Umbilical cord (tissue), 2 donors: Measurements from ENCODE around the gene CCDC92. TPM values are rescaled to one million over a fixed set of nuclear protein-coding genes. Genes with fewer than 3 reads are reported as not detected.

Experiments used
- DNase-seq: peaks from one replicate; pipeline ENCODE4 v3.0.0-alpha.2; 2015; ENCODE audit warnings: low spot score
- total RNA-seq: library from RNA; depleted of rRNA; stranded (reverse); fragments of >200 nt; gene quantifications from one replicate; pipeline ENCODE4 v1.2.3, GENCODE V29; 2014; ENCODE audit warnings: low replicate concordance; ENCODE audit not compliant: insufficient read depth

The CCDC92 gene
- total RNA-seq, 1 donor from 2014 or later: 7.2 TPM

DNA sequence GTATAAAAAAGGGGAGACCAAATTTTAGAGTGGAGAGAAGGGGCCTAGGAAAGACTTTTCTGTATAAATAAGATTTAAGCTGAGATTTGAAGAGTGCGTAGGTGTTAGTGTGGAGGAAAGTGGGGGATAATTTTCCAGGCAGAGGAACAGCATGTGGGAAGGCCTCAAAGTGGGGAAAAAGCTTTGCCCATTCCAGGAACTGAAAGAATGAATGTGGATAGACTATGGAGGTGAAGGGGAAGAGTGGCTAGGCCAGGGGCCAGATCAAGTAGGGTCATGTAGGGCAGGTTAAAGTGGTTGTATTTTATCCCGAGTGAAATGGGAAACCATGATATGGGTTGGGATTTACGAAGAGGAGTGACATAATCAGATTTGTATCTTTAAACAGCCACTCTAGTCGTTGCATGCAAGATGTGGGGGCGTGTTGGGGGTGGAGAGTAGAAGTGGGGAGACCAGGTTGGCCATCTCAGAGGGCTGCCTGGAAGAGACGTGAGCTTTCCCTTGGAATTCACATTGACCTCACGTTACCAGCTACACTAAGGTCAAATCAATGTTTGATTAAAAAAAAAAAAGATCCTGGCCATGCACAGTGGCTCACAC is 3.7 kb upstream of the CCDC92 start:
- DNase-seq: no peak

DNA sequence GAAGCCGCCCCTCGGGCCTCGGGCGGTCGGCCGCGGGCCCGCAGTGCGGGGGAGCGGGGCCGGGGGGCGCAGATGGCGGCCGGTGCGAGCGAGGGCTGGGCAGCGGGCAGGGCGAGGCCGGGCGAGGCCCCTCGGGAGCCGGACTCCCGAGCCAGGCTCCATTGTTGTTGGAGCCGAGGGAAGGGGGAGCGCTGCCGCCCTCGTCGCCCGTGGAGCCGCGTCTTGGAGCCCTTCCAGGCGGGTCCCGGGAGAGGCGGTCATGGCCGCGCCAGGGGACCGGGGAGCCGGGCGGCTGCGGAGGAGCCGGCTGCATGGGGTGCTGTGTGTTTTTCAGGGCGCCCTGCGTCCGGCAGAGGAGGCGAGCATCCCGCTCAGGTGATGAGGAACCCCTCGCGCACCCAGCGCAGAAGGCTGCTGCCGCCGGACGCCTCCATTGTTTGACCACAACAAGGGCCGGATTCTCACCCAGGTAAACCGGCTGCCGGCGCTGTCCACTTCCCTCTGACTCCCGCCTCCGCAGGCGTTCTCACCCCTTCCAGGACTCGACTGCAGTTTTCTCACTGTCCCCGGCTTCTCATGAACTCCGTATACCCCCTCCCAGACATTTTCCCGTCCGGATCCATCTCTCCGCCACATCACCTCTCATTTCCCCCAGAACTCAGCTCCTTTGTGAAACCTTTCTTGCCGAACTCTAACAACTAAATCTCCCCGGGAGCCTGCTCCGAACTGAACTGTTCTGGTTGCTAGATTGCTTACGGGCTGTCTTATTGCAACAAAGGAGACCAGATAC is 1.1 kb upstream of the CCDC92 start:
- peak; percentile 20 for DNase-seq

- DNase-seq: peak; percentile 41
Measured at GRCh38 chr12:123971770-123972456, 718 bp downstream of the CCDC92 start.

DNA sequence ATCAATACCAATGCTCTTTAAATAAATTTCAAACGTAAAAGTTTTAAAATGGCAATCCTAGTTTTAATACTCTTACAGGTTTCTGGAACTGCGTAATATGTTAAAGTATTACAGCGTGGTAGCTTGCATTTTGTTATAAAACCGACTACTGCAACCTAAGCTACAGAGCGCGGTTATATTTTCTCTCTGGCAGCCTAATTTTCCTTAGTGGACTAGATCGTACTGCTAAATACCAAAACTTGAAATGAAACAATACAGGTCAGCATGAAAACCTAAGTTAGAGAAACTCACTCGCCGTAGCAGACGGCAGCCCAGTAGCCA is 1.2 kb downstream of the CCDC92 start:
- DNase-seq: no peak

GRCh38 chr12:123967121-123967586 is 5.5 kb downstream of the CCDC92 start:
- no peak for DNase-seq

DNA sequence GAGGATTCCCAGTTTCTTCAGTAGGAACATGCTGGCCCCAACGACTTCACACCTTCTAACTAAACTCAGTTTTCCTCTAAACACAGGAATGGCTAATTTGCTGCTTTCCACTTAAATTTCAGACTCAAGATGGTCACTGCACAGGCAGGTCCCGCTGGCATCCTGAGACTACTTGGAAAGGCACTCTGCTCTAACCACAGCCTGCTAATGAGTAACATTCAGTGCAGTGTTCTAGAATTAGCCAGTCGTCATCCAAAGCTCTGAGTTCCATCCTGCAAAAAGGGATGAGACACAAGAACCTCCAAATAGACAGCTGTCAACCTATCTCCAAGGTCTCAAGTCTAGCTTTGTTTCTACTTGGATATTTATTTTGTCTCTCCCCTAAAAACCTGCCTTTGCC is 6.0 kb downstream of the CCDC92 start:
- DNase-seq: no peak

DNA sequence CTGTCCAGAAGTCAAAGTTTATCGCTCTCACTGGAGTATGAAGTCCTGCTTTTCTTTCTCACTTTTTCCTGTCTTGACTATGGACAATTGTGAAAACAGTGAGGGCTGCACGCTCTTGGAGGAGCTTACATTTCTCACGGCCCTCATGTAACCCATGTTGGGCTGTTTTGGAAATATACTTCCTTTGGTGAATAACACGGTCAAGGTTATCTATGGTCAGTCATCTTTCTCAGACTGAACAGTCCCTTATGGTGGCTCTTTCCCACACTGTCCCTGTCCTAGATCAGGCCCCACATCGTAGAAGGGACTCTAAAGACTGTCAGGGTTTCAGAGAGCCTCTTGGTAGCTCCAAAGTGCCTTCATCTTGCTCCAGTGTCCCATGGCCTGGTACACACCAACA is 7.2 kb downstream of the CCDC92 start:
- DNase-seq: no peak

DNA sequence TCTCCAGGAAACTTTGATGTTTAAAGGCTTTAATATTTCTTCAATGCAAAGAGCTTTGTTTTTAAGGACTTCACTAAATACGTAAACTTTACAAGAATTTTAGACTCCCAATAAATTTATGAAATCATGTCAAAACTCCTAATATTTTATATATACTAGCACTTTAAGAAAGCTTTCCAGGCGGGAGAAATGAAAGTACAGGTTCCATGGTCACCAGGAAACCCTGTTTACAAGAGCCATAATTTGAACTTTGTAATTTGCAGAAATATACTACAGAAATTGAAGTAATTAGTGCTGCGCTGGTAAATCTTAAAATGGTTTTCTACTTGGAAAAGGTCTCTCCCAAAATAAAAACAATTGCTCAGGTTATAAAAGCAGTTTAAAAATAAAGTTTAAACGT is 8.8 kb downstream of the CCDC92 start:
- DNase-seq: no peak

DNA sequence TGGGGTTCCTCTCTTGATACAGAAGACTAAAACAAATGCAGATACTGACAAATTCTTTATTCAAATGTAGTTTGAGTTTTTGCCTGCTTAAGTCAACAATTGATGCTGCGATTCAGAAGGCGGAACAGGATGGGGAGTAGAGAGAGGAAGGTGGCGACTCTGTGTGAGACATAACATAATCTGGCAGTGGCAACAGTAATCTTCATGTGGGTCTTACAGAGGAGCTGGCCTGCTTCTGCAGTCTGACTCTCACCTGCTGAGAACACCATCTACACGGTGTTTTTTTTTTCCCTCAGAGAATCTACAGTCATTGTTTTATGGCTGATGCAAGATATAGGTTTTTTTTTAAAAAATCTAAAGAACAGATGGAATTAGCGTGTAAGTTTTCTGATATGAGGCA is 10.1 kb downstream of the CCDC92 start:
- no peak for DNase-seq

- DNase-seq: peak; percentile 52
Measured at GRCh38 chr12:123961585-123962345, 10.9 kb downstream of the CCDC92 start.

DNA sequence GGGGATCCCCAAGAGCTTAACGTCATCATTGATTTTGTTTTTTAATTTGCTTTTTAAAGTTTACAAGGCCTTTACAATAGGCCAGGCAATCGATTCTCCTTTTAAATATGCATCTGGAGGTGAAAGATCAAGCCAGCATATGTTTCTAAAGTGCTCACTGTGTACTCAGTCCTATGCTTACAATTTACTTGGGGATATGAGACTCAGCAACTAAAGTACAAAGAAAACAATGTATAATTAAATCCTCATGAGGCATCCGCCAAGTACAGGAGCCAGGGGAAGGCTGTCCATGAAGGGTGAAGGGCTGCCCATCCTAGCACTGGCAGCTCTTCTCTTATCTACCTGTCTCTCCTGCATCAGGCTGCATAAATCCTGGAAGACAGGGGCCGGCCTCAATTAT is 11.8 kb downstream of the CCDC92 start:
- DNase-seq: no peak

- no peak for DNase-seq
Measured at GRCh38 chr12:123960029-123960735, 12.4 kb downstream of the CCDC92 start.

DNA sequence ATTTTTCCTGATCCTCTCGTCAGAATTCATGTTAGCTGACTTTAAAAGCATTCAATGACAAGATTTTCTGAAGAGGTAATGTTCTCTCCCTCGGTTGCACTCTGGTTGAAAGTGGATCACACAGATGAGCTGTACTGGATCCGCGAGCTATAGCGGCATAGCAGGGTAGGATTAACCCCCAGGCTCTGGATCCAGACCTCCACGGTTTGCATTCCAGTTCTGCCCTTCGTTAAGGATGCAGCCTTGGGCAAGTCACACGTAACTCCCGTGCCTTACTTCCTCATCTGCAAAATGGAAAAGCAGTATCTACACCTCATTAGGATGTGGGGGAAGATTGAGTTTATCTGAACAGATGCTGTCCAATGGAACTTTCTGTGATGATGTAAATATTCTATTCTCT is 13.8 kb downstream of the CCDC92 start:
- DNase-seq: no peak

DNA sequence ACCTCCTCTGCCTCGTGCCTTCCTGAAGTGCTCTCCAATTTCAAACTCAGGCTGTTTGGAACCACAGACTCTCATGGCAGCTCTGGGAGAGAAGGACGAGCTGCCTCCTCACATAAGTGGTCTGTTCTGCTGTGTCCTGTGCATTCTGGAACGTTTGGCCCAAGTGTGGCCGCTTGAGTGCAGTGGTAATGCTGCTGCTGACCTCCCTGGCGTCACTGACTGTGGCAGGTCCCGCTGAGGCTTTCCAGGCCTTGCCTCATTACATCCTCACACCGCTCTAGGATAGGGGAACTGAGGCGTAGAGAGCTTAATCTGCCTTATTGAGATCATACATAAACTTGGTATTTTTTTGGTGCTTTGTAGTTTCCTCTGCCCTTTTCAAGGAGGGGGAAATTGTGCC is 14.2 kb downstream of the CCDC92 start:
- peak; percentile 34 for DNase-seq

DNA sequence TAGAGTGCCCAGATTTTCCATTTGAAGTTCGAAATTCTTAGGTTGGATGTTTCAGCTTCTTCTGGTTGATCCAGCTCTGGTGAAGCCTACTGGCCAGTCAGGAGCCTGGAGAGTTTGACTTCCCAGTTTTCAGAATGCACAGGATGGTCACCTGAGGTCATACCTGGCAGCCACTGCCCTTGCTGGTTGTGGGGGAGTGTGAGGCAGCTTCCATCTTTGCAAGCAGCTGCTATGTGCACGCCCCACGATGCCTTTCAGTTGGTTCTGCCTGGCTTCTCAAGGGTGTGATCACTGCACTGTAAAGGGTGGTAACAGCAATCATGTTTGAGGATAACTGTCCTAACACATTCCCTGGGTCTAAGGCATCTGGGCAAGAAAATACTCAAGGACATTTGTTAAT is 15.4 kb downstream of the CCDC92 start:
- DNase-seq: no peak

- no peak for DNase-seq
Measured at GRCh38 chr12:123956249-123956648, 16.4 kb downstream of the CCDC92 start.

GRCh38 chr12:123954647-123955350 is 17.8 kb downstream of the CCDC92 start:
- no peak for DNase-seq

GRCh38 chr12:123952037-123952436 is 20.6 kb downstream of the CCDC92 start:
- DNase-seq: no peak

- no peak for DNase-seq
Measured at GRCh38 chr12:123951467-123951866, 21.2 kb downstream of the CCDC92 start.

- no peak for DNase-seq
Measured at GRCh38 chr12:123950476-123951349, 21.9 kb downstream of the CCDC92 start.
